Measurements from ENCODE around the gene KLHL21. TPM values are rescaled to one million over a fixed set of nuclear protein-coding genes. Genes with fewer than 3 reads are reported as not detected.

Gene KLHL21
- total RNA-seq, 1 experiment from 2014 or later, result 27.5 TPM

DNA sequence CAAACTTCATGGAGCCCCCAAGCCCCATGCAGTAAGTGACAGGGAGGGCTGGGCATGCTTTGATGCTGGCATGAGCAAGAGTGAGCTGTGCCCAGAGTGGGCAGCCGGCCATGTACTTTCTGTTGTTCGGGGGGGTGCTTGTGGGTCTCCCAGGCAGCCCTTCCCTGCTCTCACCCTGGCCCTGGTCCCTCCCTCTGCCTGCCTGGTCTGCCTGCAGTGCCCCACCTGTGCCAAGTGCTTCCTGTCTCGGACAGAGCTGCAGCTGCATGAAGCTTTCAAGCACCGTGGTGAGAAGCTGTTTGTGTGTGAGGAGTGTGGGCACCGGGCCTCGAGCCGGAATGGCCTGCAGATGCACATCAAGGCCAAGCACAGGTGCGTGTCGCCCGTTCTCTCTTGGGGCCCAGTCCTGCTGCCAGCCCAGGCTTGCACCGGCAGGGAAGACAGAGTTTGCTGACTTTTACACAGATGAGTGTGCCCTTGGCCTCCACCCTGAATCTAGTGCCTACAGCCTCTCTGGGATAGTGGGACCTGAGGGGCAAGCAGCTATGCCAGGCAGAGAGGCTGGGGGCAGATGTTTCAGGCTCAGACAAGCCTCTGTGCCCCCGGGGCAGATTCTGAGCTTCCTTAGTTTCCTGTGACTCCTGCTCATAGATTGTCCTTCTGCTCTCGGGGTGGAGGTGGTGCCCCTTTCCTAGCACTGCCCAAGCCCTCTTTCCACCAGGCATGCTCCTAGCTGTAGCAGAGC, 15.2 kb downstream of the KLHL21 start:
- Histone ChIP-seq H3K4me1 (ENCODE audit: control insufficient read depth in 1 of 2, insufficient read depth in 2 of 2, low read length in 2 of 2) (no peaks in the 10 kb centered on the region), H3K9me3 (ENCODE audit: control insufficient read depth in 1 of 2, insufficient read depth in 1 of 2, low read depth in 1 of 2, low read length in 2 of 2) (no peaks in the 10 kb centered on the region), H3K4me3 (replicated peaks in 1 of 2; ENCODE audit: low read depth in 1 of 2, low read length in 2 of 2) (no peak overlapping the region), H3K27ac (ENCODE audit: low read depth, low read length) (no peak overlapping the region; the same call in 1 of the 2 replicates), H3K36me3 (ENCODE audit: control insufficient read depth in 1 of 2, insufficient read depth in 2 of 2, low read length in 2 of 2) (peaks cover 9 to 20% of the 10 kb centered on the region in 2 experiments; a peak in 3 of 4 replicates), H3K79me2 (ENCODE audit: insufficient read depth, low read length) (peaks cover 10% of the 10 kb centered on the region; the same call in 1 of the 2 replicates), H4K20me1 (ENCODE audit: insufficient read depth) (no peaks in the 10 kb centered on the region), H3K27me3 (ENCODE audit: insufficient read depth, low read length) (no peaks in the 10 kb centered on the region), H3K4me2 (ENCODE audit: low read length) (no peak overlapping the region), H3K9me2 (ENCODE audit: insufficient read depth) (no peaks in the 10 kb centered on the region), H2AFZ (ENCODE audit: low read depth, low read length, poor library complexity, severe bottlenecking) (no peak overlapping the region), H3K9ac (ENCODE audit: low read length) (no peak overlapping the region)
- intact Hi-C loops (cut with micrococcal nuclease), result no loop called here
- ATAC-seq (no peak), DNase-seq (ENCODE audit: low read depth, low spot score) (no peak)
- BruUV-seq (replicated peaks), result no TSS peak
- ChIA-PET POLR2A (no interaction called here), CTCF (no interaction called here), RAD21 (ENCODE audit: low non-redundant PET in 1 of 2, low total read pairs in 2 of 2, uncharacterized antibody in 2 of 2, unreplicated experiment in 2 of 2) (no interaction called here)
- TF ChIP-seq ZNF274 (IDR thresholded peaks at IDR 0.05; ENCODE audit: low read depth, low read length) (no peak), EZH2phosphoT487 (IDR thresholded peaks at IDR 0.05; ENCODE audit: borderline replicate concordance) (no peak), SP1 (IDR thresholded peaks at IDR 0.05; ENCODE audit: low read depth) (no peak), CEBPB (IDR thresholded peaks at IDR 0.05; ENCODE audit: low read depth) (no peak), CBX3 (IDR thresholded peaks at IDR 0.05; ENCODE audit: low read depth) (no peak), EGR1 (IDR thresholded peaks at IDR 0.05; ENCODE audit: low read depth) (no peak), POLR2AphosphoS5 (IDR thresholded peaks at IDR 0.05; ENCODE audit: low read depth, low read length) (no peak), POLR2A (IDR thresholded peaks at IDR 0.05; ENCODE audit: borderline replicate concordance, extremely low read depth, insufficient read depth, insufficient read length) (no peak), EZH2 (IDR thresholded peaks at IDR 0.05) (no peak), ZFX (IDR thresholded peaks at IDR 0.05) (no peak), SRF (IDR thresholded peaks at IDR 0.05; ENCODE audit: low read depth) (no peak), JUND (IDR thresholded peaks at IDR 0.05) (no peak)
- TF ChIP-seq, protein P1, sequence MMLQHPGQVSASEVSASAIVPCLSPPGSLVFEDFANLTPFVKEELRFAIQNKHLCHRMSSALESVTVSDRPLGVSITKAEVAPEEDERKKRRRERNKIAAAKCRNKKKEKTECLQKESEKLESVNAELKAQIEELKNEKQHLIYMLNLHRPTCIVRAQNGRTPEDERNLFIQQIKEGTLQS (IDR thresholded peaks at IDR 0.05), result no peak
- TF ChIP-seq, protein P2, sequence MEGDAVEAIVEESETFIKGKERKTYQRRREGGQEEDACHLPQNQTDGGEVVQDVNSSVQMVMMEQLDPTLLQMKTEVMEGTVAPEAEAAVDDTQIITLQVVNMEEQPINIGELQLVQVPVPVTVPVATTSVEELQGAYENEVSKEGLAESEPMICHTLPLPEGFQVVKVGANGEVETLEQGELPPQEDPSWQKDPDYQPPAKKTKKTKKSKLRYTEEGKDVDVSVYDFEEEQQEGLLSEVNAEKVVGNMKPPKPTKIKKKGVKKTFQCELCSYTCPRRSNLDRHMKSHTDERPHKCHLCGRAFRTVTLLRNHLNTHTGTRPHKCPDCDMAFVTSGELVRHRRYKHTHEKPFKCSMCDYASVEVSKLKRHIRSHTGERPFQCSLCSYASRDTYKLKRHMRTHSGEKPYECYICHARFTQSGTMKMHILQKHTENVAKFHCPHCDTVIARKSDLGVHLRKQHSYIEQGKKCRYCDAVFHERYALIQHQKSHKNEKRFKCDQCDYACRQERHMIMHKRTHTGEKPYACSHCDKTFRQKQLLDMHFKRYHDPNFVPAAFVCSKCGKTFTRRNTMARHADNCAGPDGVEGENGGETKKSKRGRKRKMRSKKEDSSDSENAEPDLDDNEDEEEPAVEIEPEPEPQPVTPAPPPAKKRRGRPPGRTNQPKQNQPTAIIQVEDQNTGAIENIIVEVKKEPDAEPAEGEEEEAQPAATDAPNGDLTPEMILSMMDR (IDR thresholded peaks at IDR 0.05 in 2 of 3, conservative IDR thresholded peaks at IDR 0.05 in 1 of 3; ENCODE audit: borderline replicate concordance in 1 of 3, insufficient read depth in 1 of 3, low read depth in 2 of 3, low read length in 2 of 3), result no peak
- TF ChIP-seq, protein P3, sequence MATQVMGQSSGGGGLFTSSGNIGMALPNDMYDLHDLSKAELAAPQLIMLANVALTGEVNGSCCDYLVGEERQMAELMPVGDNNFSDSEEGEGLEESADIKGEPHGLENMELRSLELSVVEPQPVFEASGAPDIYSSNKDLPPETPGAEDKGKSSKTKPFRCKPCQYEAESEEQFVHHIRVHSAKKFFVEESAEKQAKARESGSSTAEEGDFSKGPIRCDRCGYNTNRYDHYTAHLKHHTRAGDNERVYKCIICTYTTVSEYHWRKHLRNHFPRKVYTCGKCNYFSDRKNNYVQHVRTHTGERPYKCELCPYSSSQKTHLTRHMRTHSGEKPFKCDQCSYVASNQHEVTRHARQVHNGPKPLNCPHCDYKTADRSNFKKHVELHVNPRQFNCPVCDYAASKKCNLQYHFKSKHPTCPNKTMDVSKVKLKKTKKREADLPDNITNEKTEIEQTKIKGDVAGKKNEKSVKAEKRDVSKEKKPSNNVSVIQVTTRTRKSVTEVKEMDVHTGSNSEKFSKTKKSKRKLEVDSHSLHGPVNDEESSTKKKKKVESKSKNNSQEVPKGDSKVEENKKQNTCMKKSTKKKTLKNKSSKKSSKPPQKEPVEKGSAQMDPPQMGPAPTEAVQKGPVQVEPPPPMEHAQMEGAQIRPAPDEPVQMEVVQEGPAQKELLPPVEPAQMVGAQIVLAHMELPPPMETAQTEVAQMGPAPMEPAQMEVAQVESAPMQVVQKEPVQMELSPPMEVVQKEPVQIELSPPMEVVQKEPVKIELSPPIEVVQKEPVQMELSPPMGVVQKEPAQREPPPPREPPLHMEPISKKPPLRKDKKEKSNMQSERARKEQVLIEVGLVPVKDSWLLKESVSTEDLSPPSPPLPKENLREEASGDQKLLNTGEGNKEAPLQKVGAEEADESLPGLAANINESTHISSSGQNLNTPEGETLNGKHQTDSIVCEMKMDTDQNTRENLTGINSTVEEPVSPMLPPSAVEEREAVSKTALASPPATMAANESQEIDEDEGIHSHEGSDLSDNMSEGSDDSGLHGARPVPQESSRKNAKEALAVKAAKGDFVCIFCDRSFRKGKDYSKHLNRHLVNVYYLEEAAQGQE (IDR thresholded peaks at IDR 0.05; ENCODE audit: low read depth), result no peak
